Sigmoid colon (tissue), 3 donors: Measurements from ENCODE around the gene PPT2.

Source experiments
- CTCF ChIP-seq, 4 experiments: fragments of 450-650 bp in 3 of 4; fragments of 200-600 bp in 1 of 4; IDR thresholded peaks; one replicate each; pipeline ENCODE4 v1.5.1; 2016 to 2019; ENCODE audit warnings: antibody characterized with exemption in 4 of 4, mild to moderate bottlenecking in 3 of 4, moderate library complexity in 2 of 4
- POLR2A ChIP-seq, 2 donors: fragments of 450-650 bp; IDR thresholded peaks; one replicate each; pipeline ENCODE4 v1.6.1; 2016; ENCODE audit warnings: antibody characterized with exemption in 2 of 2, mild to moderate bottlenecking in 2 of 2, moderate library complexity in 2 of 2

- no peak for TF ChIP-seq POLR2A (IDR thresholded peaks at IDR 0.05)
- no peak for TF ChIP-seq CTCF (IDR thresholded peaks at IDR 0.05)
Observed at GRCh38 chr6:32212076-32212760, 58.3 kb downstream of the PPT2 start.
